Measurements from ENCODE around the gene KLF14. TPM values are rescaled to one million over a fixed set of nuclear protein-coding genes. Genes with fewer than 3 reads are reported as not detected.

Gene KLF14
- total and polyA plus RNA-seq, 9 of the 15 experiments (the other 6 are each of a cell fraction or from before 2014, with no cell fraction given): 0.03 TPM; not detected in 8

GRCh38 chr7:130701650-130702049 lies 32.4 kb downstream of the KLF14 start:
- Histone ChIP-seq H3K36me3 (ENCODE audit: control insufficient read depth, insufficient read depth, low read length) (no peaks in the 10 kb centered on the region), H3K9ac (ENCODE audit: insufficient read depth in 1 of 2, low read depth in 2 of 2, low read length in 2 of 2) (no peak overlapping the region), H3K27ac (ENCODE audit: extremely low read depth, low read depth, low read length) (no peak overlapping the region), H3K9me3 (replicated peaks; ENCODE audit: control insufficient read depth, insufficient read depth, low read depth, low read length) (no peaks in the 10 kb centered on the region), H3K27me3 (ENCODE audit: control insufficient read depth in 2 of 2, insufficient read depth in 2 of 2, low read length in 2 of 2) (peaks cover 2 to 7% of the 10 kb centered on the region in 2 experiments; a peak in 2 of 5 replicates), H3K4me1 (replicated peaks in 1 of 2; ENCODE audit: control insufficient read depth in 2 of 2, insufficient read depth in 2 of 2, low read length in 2 of 2) (no peaks in the 10 kb centered on the region), H3K4me2 (ENCODE audit: insufficient read depth, low read length) (no peak overlapping the region), H2AFZ (ENCODE audit: low read depth, low read length) (no peak overlapping the region), H3K9me1 (ENCODE audit: control insufficient read depth, insufficient read depth, low read length) (no peaks in the 10 kb centered on the region), H3K79me2 (ENCODE audit: control insufficient read depth, insufficient read depth, low read length) (no peaks in the 10 kb centered on the region), H3K4me3 (no peak overlapping the region), H4K20me1 (replicated peaks; ENCODE audit: control insufficient read depth, insufficient read depth, low read length) (no peaks in the 10 kb centered on the region)
- BruUV-seq (replicated peaks): no TSS peak
- WGBS (ENCODE audit: insufficient coverage, low coverage, missing lambda C conversion rate): 18% methylated on average over 1 of the region's 2 CpGs
- POLR2A ChIA-PET: interaction anchor here (1.0 kb wide), 1 partner anchor 31 kb away, joined by 3 read pairs; no protein-coding TSS in a partner anchor
- in situ Hi-C loops (cut with MboI): no loop called here
- FAIRE-seq: no peak
- CTCF ChIA-PET (ENCODE audit: low intra/inter-chr PET ratio): no interaction called here
- intact Hi-C loops (cut with micrococcal nuclease): no loop called here
- no peak for ATAC-seq
- TF ChIP-seq ZBTB40 (IDR thresholded peaks at IDR 0.05) (peak; percentile 76; the same call in 1 of the 2 replicates), ZBTB40 (CRISPR knock-in tag; IDR thresholded peaks at IDR 0.05) (peak; percentile 63; the same call in 1 of the 2 replicates), E2F5 (CRISPR knock-in tag; IDR thresholded peaks at IDR 0.05) (no peak), ZNF143 (CRISPR knock-in tag; IDR thresholded peaks at IDR 0.05) (no peak), ARID4B (CRISPR knock-in tag; IDR thresholded peaks at IDR 0.05) (no peak)
- DNase-seq (ENCODE audit: extremely low read depth in 1 of 4, low spot score in 3 of 4): no peak
